HepG2 (cell line): ENCODE results near the gene ZNF221. TPM values are rescaled to one million over a fixed set of nuclear protein-coding genes. Genes with fewer than 3 reads are reported as not detected.

Experiments used
- CEBPG ChIP-seq: IDR thresholded peaks from 2 replicates; pipeline ENCODE4 v1.6.1; 2016
- CREB1 ChIP-seq, 2 experiments: fragments of 450-650 bp in 1 of 2; IDR thresholded peaks; 2 replicates each; pipeline ENCODE4 v1.6.1; 2016 to 2017; ENCODE audit warnings: control low read depth in 1 of 2, mild to moderate bottlenecking in 1 of 2, missing compliant biosample characterization in 1 of 2, missing genetic modification characterization in 1 of 2
- CREM ChIP-seq, 2 experiments: sonication (generic) in 1 of 2; formaldehyde crosslinking in 1 of 2; IDR thresholded peaks; 2 replicates each; pipeline versions ENCODE4 v1.4.0 to v1.6.1; 2016 to 2020; ENCODE audit warnings: antibody characterized with exemption in 1 of 2, mild to moderate bottlenecking in 1 of 2, missing genetic modification reagents in 1 of 2
- ETV5 ChIP-seq: IDR thresholded peaks from 2 replicates; pipeline ENCODE4 v1.6.1; 2018; ENCODE audit warnings: missing biosample characterization, missing genetic modification reagents, inconsistent platforms, borderline replicate concordance
- GABPA ChIP-seq, 2 experiments: IDR thresholded peaks; 2 replicates each; pipeline ENCODE4 v1.6.1; 2011 to 2016; ENCODE audit warnings: low read depth in 2 of 2, low read length in 1 of 2, missing biosample characterization in 1 of 2, missing genetic modification characterization in 1 of 2
- GABPB1 ChIP-seq: IDR thresholded peaks from 2 replicates; pipeline ENCODE4 v1.6.1; 2016; ENCODE audit warnings: mild to moderate bottlenecking, missing genetic modification reagents, moderate library complexity, missing compliant biosample characterization
- GATAD1 ChIP-seq: IDR thresholded peaks from 2 replicates; pipeline ENCODE4 v1.6.1; 2016; ENCODE audit warnings: missing genetic modification reagents, missing compliant biosample characterization
- IRF2 ChIP-seq: IDR thresholded peaks from 2 replicates; pipeline ENCODE4 v1.6.1; 2018; ENCODE audit warnings: missing genetic modification reagents, missing compliant biosample characterization
- JUNB ChIP-seq: sonication (generic); formaldehyde crosslinking; IDR thresholded peaks from 2 replicates; pipeline ENCODE4 v1.8.0; 2022; ENCODE audit warnings: missing genetic modification reagents, mild to moderate bottlenecking, borderline replicate concordance
- KAT8 ChIP-seq: IDR thresholded peaks from 2 replicates; pipeline ENCODE4 v1.6.1; 2016; ENCODE audit warnings: missing genetic modification reagents, missing compliant biosample characterization
- KDM2A ChIP-seq: sonication (generic); formaldehyde crosslinking; IDR thresholded peaks from 2 replicates; pipeline ENCODE4 v1.4.0; 2020; ENCODE audit warnings: low read depth, missing genetic modification reagents, borderline replicate concordance
- NFIC ChIP-seq: IDR thresholded peaks from 2 replicates; pipeline ENCODE4 v1.6.1; 2012; ENCODE audit warnings: mild to moderate bottlenecking, low read length, inconsistent platforms
- PHF21A ChIP-seq: sonication (generic); formaldehyde crosslinking; IDR thresholded peaks from 2 replicates; pipeline ENCODE4 v1.5.0; 2020; ENCODE audit warnings: mild to moderate bottlenecking, missing genetic modification reagents
- SOX13 ChIP-seq, 3 experiments: fragments of 450-650 bp in 1 of 3; sonication (generic) in 1 of 3; formaldehyde crosslinking in 1 of 3; IDR thresholded peaks in 2 of 3; conservative IDR thresholded peaks in 1 of 3; 2 replicates each; pipeline versions ENCODE4 v1.5.0 to v1.6.1; 2016 to 2020; ENCODE audit warnings: antibody characterized with exemption in 1 of 3, mild to moderate bottlenecking in 1 of 3, missing compliant biosample characterization in 1 of 3, missing genetic modification reagents in 1 of 3, moderate library complexity in 1 of 3
- SSRP1 ChIP-seq: IDR thresholded peaks from 2 replicates; pipeline ENCODE4 v1.6.1; 2016; ENCODE audit warnings: control low read depth
- SUZ12 ChIP-seq: fragments of 150-350 bp; IDR thresholded peaks from 2 replicates; pipeline ENCODE4 v1.6.1; 2014; ENCODE audit warnings: low read depth, low read length
- TRIM24 ChIP-seq: sonication (generic); formaldehyde crosslinking; IDR thresholded peaks from 2 replicates; pipeline ENCODE4 v1.8.0; 2022; ENCODE audit warnings: mild to moderate bottlenecking, missing genetic modification reagents
- ZC3H13 ChIP-seq: sonication (generic); formaldehyde crosslinking; IDR thresholded peaks from 2 replicates; pipeline ENCODE4 v1.8.1; 2023; ENCODE audit warnings: mild to moderate bottlenecking, missing genetic modification reagents, moderate library complexity
- ZFX ChIP-seq: sonication (generic); formaldehyde crosslinking; IDR thresholded peaks from 2 replicates; pipeline ENCODE4 v1.4.0; 2020; ENCODE audit warnings: mild to moderate bottlenecking, low read depth, missing genetic modification reagents, moderate library complexity
- ZMYM2 ChIP-seq: sonication (generic); formaldehyde crosslinking; IDR thresholded peaks from 2 replicates; pipeline ENCODE4 v1.8.0; 2022; ENCODE audit warnings: mild to moderate bottlenecking, missing genetic modification reagents
- ZNF24 ChIP-seq: fragments of 450-650 bp; IDR thresholded peaks from 2 replicates; pipeline ENCODE4 v1.6.1; 2017; ENCODE audit warnings: antibody characterized with exemption, mild to moderate bottlenecking
- ZNF331 ChIP-seq: sonication (generic); formaldehyde crosslinking; IDR thresholded peaks from 2 replicates; pipeline ENCODE4 v1.4.0; 2020; ENCODE audit warnings: missing genetic modification reagents
- polyA plus RNA-seq, 8 experiments: library from polyadenylated mRNA; depleted of rRNA in 3 of 8; stranded (reverse) in 7 of 8; unstranded in 1 of 8; fragments of >200 nt; fragmentation: Illumina TruSeq in 4 of 8; extraction: Trizol in 4 of 8; gene quantifications; 2 replicates each; pipeline versions ENCODE4 v1.2.1 to v1.2.3, GENCODE V29; 2011 to 2016; ENCODE audit warnings: low read depth in 4 of 8, missing spikeins in 1 of 8, mixed read lengths in 1 of 8; ENCODE audit not compliant: insufficient read depth in 1 of 8
- total RNA-seq, 5 experiments: library from RNA; depleted of rRNA; stranded (reverse); fragments of >200 nt; fragmentation: Illumina TruSeq; extraction: Trizol; gene quantifications; 2 replicates each; pipeline ENCODE4 v1.2.3, GENCODE V29; 2016; ENCODE audit warnings: low read depth in 1 of 5
- TF ChIP-seq, protein P1 (sequence below): sonication (generic); formaldehyde crosslinking; IDR thresholded peaks from 2 replicates; pipeline ENCODE4 v1.4.0; 2020; ENCODE audit warnings: missing genetic modification reagents
- TF ChIP-seq, protein P2 (sequence below): sonication (generic); formaldehyde crosslinking; IDR thresholded peaks from 2 replicates; pipeline ENCODE4 v1.5.1; 2020; ENCODE audit warnings: missing genetic modification reagents, mild to moderate bottlenecking, borderline replicate concordance
- TF ChIP-seq, protein P3 (sequence below): sonication (generic); formaldehyde crosslinking; IDR thresholded peaks from 2 replicates; pipeline ENCODE4 v1.8.1; 2023; ENCODE audit warnings: missing genetic modification reagents, inconsistent platforms, borderline replicate concordance
- TF ChIP-seq, protein P4 (sequence below), 2 experiments: fragments of 450-650 bp in 1 of 2; sonication (generic) in 1 of 2; formaldehyde crosslinking; IDR thresholded peaks; 2 replicates each; pipeline versions ENCODE4 v1.5.0 to v1.8.0; 2020 to 2022; ENCODE audit warnings: mild to moderate bottlenecking in 1 of 2, missing genetic modification reagents in 1 of 2

Gene ZNF221
- total and polyA plus RNA-seq, 2 of the 13 experiments (the other 11 are each of a cell fraction or from before 2014, with no cell fraction given): 0.48 to 3.4 TPM

DNA sequence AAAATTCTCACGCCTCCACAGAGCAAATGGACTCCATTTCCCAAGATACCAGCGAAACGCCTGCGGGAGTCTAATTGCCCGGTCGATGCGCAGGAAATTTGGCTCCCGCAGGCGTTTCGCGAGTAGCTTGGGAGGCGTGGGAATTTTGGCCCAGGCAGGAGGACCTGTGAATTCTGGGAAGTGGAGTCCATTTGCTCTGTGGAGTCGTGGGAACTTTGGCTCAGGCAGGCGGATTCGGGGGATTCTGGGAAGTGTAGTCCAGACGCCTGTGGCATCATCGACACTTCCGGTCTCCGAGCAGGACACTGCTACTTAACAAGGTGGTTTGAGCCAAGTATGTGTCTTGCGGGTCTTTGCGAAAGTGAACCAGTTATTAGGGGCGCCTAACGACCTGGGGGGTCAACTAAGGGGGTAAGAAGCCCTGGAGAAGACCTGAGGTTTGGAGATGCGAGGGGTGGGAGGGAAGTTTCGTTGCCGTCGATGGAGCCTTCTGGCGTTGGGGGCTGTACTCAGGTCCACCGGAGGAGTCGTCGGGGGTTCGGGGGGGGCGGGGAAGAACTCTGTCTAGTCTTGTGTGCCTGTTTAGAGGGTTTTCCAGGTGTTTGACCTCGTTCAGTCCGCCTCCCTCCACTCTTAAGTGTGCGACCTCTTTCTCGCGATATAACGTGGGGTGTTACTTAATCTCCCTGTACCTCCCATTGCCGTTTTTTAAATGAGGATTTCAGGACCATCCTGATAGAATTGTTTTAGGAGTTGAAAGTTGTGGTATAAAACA, 33.1 kb downstream of the ZNF221 start, which contains the start of gene ZNF155 (continued):
- TF ChIP-seq ZNF24: no peak
- TF ChIP-seq CEBPG (CRISPR knock-in tag): peak; percentile 74
- peak; percentile 36; the same call in 1 of the 2 replicates for TF ChIP-seq GABPA (IDR thresholded peaks at IDR 0.05; ENCODE audit: low read depth, low read length)
- peak; percentile 87 for TF ChIP-seq GABPA (CRISPR knock-in tag; IDR thresholded peaks at IDR 0.05; ENCODE audit: low read depth)
- TF ChIP-seq SOX13 (IDR thresholded peaks at IDR 0.05): no peak
- no peak for TF ChIP-seq SOX13 (CRISPR knock-in tag; conservative IDR thresholded peaks at IDR 0.05 in 1 of 2, IDR thresholded peaks at IDR 0.05 in 1 of 2)
- TF ChIP-seq ZFX (CRISPR knock-in tag): peak; percentile 46; the same call in 1 of the 2 replicates
- TF ChIP-seq KDM2A (CRISPR knock-in tag): peak; percentile 41; the same call in 1 of the 2 replicates
- peak; percentile 97 for TF ChIP-seq CREM (IDR thresholded peaks at IDR 0.05)
- TF ChIP-seq CREM (CRISPR knock-in tag; IDR thresholded peaks at IDR 0.05): no peak
- TF ChIP-seq ETV5 (CRISPR knock-in tag): peak; percentile 27; the same call in 1 of the 2 replicates
- TF ChIP-seq SUZ12: peak; percentile 73
- no peak for TF ChIP-seq ZMYM2
- TF ChIP-seq, protein P1, sequence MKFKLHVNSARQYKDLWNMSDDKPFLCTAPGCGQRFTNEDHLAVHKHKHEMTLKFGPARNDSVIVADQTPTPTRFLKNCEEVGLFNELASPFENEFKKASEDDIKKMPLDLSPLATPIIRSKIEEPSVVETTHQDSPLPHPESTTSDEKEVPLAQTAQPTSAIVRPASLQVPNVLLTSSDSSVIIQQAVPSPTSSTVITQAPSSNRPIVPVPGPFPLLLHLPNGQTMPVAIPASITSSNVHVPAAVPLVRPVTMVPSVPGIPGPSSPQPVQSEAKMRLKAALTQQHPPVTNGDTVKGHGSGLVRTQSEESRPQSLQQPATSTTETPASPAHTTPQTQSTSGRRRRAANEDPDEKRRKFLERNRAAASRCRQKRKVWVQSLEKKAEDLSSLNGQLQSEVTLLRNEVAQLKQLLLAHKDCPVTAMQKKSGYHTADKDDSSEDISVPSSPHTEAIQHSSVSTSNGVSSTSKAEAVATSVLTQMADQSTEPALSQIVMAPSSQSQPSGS (CRISPR knock-in tag): 0 out of 2 replicates have a peak, but pooled peaks have one; percentile 19
- peak; percentile 84 for TF ChIP-seq GABPB1 (CRISPR knock-in tag)
- TF ChIP-seq GATAD1 (CRISPR knock-in tag): peak; percentile 62
- TF ChIP-seq TRIM24 (CRISPR knock-in tag): no peak
- TF ChIP-seq JUNB (CRISPR knock-in tag): no peak
- peak; percentile 38; the same call in 1 of the 2 replicates for TF ChIP-seq PHF21A (CRISPR knock-in tag)
- TF ChIP-seq, protein P2, sequence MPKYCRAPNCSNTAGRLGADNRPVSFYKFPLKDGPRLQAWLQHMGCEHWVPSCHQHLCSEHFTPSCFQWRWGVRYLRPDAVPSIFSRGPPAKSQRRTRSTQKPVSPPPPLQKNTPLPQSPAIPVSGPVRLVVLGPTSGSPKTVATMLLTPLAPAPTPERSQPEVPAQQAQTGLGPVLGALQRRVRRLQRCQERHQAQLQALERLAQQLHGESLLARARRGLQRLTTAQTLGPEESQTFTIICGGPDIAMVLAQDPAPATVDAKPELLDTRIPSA: no peak
- no peak for TF ChIP-seq SSRP1 (CRISPR knock-in tag)
- peak; percentile 46 for TF ChIP-seq ZNF331 (CRISPR knock-in tag)
- TF ChIP-seq, protein P3, sequence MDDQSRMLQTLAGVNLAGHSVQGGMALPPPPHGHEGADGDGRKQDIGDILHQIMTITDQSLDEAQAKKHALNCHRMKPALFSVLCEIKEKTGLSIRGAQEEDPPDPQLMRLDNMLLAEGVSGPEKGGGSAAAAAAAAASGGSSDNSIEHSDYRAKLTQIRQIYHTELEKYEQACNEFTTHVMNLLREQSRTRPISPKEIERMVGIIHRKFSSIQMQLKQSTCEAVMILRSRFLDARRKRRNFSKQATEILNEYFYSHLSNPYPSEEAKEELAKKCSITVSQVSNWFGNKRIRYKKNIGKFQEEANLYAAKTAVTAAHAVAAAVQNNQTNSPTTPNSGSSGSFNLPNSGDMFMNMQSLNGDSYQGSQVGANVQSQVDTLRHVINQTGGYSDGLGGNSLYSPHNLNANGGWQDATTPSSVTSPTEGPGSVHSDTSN: no peak
- TF ChIP-seq, protein P4, sequence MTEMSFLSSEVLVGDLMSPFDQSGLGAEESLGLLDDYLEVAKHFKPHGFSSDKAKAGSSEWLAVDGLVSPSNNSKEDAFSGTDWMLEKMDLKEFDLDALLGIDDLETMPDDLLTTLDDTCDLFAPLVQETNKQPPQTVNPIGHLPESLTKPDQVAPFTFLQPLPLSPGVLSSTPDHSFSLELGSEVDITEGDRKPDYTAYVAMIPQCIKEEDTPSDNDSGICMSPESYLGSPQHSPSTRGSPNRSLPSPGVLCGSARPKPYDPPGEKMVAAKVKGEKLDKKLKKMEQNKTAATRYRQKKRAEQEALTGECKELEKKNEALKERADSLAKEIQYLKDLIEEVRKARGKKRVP (CRISPR knock-in tag; IDR thresholded peaks at IDR 0.05): peak in 1 of 2 experiments; percentile 91; a peak in 2 of 4 replicates
- peak; percentile 94 for TF ChIP-seq IRF2 (CRISPR knock-in tag)
- TF ChIP-seq ZC3H13 (CRISPR knock-in tag): no peak
- TF ChIP-seq NFIC: 0 out of 2 replicates have a peak, but pooled peaks have one; percentile 44
- TF ChIP-seq KAT8 (CRISPR knock-in tag): peak; percentile 56
- TF ChIP-seq CREB1 (IDR thresholded peaks at IDR 0.05): no peak
- peak; percentile 59; the same call in 1 of the 2 replicates for TF ChIP-seq CREB1 (CRISPR knock-in tag; IDR thresholded peaks at IDR 0.05)
